A549 (cell line): ENCODE measurements around the gene NEK4.

Experiments used
- CBX8 ChIP-seq: fragments of 200-600 bp; sonication (generic); IDR thresholded peaks from 2 replicates; pipeline ENCODE4 v1.6.1; 2016
- CHD2 ChIP-seq: fragments of 150-350 bp; IDR thresholded peaks from 2 replicates; pipeline ENCODE4 v1.6.1; 2014; ENCODE audit warnings: low read length; ENCODE audit not compliant: partially characterized antibody
- FOSB ChIP-seq: fragments of 250-450 bp; sonication (Bioruptor Pico); IDR thresholded peaks from 2 replicates; pipeline ENCODE4 v1.5.0; 2020; ENCODE audit warnings: mild to moderate bottlenecking, moderate library complexity
- JUN ChIP-seq, 2 experiments: fragments of >200 bp; sonication (Bioruptor Twin); formaldehyde crosslinking; IDR thresholded peaks; 2 replicates in 1 of 2; 3 replicates in 1 of 2; pipeline ENCODE4 v1.6.1; 2016 to 2017
- KDM1A ChIP-seq: fragments of 200-600 bp; sonication (generic); IDR thresholded peaks from 2 replicates; pipeline ENCODE4 v1.6.1; 2016; ENCODE audit warnings: low read depth, mild to moderate bottlenecking
- KDM5A ChIP-seq: fragments of 200-600 bp; sonication (generic); IDR thresholded peaks from 2 replicates; pipeline ENCODE4 v1.6.1; 2016; ENCODE audit warnings: antibody characterized with exemption, mild to moderate bottlenecking
- POLR2A ChIP-seq: IDR thresholded peaks from 2 replicates; pipeline ENCODE4 v1.6.1; 2012; ENCODE audit warnings: mild to moderate bottlenecking, low read length
- RFX5 ChIP-seq: fragments of 450-650 bp; IDR thresholded peaks from 2 replicates; pipeline ENCODE4 v1.7.1; 2014; ENCODE audit warnings: antibody characterized with exemption, mild to moderate bottlenecking, moderate library complexity
- ZNF302 ChIP-seq: fragments of 250-450 bp; sonication (Bioruptor Pico); IDR thresholded peaks from 2 replicates; pipeline ENCODE4 v1.9.0; 2021; ENCODE audit warnings: inconsistent platforms, mild to moderate bottlenecking, moderate library complexity
- TF ChIP-seq, protein P1 (sequence below): fragments of >200 bp; sonication (Bioruptor Twin); formaldehyde crosslinking; IDR thresholded peaks from 3 replicates; pipeline ENCODE4 v1.5.1; 2016
- TF ChIP-seq, protein P2 (sequence below): IDR thresholded peaks from 2 replicates; pipeline ENCODE4 v1.6.1; 2012
- TF ChIP-seq, protein P3 (sequence below): fragments of 200-600 bp; sonication (generic); IDR thresholded peaks from 2 replicates; pipeline ENCODE4 v1.6.1; 2016; ENCODE audit warnings: antibody characterized with exemption, mild to moderate bottlenecking, moderate library complexity
- TF ChIP-seq, protein P4 (sequence below): fragments of 450-650 bp; IDR thresholded peaks from 2 replicates; pipeline ENCODE4 v1.6.1; 2014; ENCODE audit warnings: antibody characterized with exemption

DNA sequence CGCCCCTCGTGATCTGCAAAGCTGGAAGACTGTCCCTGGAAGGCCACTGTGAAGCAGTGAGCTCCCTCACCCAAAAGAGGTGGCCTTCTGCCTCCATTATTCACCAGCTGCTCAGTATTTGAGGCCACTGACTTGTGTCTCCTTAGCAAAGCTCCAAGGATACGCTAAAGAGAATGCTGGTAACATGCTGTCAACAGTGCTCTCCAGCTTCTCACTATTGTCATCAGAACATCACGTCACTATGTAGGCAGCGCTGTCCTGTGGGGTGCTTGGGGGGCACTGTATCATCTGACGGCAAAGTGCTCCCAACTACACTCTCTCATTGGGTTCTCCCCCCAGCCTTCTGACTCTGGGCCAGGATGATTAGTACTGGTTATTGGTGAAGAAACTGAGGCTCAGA lies 45.5 kb upstream of the NEK4 start:
- TF ChIP-seq, protein P1, sequence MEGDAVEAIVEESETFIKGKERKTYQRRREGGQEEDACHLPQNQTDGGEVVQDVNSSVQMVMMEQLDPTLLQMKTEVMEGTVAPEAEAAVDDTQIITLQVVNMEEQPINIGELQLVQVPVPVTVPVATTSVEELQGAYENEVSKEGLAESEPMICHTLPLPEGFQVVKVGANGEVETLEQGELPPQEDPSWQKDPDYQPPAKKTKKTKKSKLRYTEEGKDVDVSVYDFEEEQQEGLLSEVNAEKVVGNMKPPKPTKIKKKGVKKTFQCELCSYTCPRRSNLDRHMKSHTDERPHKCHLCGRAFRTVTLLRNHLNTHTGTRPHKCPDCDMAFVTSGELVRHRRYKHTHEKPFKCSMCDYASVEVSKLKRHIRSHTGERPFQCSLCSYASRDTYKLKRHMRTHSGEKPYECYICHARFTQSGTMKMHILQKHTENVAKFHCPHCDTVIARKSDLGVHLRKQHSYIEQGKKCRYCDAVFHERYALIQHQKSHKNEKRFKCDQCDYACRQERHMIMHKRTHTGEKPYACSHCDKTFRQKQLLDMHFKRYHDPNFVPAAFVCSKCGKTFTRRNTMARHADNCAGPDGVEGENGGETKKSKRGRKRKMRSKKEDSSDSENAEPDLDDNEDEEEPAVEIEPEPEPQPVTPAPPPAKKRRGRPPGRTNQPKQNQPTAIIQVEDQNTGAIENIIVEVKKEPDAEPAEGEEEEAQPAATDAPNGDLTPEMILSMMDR, result no peak
- TF ChIP-seq POLR2A (no peak), JUN (IDR thresholded peaks at IDR 0.05) (no peak), CHD2 (no peak), KDM5A (no peak), ZNF302 (CRISPR knock-in tag) (no peak), KDM1A (no peak), CBX8 (no peak), RFX5 (no peak), FOSB (CRISPR knock-in tag) (no peak)
- TF ChIP-seq, protein P2, sequence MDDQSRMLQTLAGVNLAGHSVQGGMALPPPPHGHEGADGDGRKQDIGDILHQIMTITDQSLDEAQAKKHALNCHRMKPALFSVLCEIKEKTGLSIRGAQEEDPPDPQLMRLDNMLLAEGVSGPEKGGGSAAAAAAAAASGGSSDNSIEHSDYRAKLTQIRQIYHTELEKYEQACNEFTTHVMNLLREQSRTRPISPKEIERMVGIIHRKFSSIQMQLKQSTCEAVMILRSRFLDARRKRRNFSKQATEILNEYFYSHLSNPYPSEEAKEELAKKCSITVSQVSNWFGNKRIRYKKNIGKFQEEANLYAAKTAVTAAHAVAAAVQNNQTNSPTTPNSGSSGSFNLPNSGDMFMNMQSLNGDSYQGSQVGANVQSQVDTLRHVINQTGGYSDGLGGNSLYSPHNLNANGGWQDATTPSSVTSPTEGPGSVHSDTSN, result no peak
- TF ChIP-seq, protein P3, sequence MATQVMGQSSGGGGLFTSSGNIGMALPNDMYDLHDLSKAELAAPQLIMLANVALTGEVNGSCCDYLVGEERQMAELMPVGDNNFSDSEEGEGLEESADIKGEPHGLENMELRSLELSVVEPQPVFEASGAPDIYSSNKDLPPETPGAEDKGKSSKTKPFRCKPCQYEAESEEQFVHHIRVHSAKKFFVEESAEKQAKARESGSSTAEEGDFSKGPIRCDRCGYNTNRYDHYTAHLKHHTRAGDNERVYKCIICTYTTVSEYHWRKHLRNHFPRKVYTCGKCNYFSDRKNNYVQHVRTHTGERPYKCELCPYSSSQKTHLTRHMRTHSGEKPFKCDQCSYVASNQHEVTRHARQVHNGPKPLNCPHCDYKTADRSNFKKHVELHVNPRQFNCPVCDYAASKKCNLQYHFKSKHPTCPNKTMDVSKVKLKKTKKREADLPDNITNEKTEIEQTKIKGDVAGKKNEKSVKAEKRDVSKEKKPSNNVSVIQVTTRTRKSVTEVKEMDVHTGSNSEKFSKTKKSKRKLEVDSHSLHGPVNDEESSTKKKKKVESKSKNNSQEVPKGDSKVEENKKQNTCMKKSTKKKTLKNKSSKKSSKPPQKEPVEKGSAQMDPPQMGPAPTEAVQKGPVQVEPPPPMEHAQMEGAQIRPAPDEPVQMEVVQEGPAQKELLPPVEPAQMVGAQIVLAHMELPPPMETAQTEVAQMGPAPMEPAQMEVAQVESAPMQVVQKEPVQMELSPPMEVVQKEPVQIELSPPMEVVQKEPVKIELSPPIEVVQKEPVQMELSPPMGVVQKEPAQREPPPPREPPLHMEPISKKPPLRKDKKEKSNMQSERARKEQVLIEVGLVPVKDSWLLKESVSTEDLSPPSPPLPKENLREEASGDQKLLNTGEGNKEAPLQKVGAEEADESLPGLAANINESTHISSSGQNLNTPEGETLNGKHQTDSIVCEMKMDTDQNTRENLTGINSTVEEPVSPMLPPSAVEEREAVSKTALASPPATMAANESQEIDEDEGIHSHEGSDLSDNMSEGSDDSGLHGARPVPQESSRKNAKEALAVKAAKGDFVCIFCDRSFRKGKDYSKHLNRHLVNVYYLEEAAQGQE, result no peak
- TF ChIP-seq, protein P4, sequence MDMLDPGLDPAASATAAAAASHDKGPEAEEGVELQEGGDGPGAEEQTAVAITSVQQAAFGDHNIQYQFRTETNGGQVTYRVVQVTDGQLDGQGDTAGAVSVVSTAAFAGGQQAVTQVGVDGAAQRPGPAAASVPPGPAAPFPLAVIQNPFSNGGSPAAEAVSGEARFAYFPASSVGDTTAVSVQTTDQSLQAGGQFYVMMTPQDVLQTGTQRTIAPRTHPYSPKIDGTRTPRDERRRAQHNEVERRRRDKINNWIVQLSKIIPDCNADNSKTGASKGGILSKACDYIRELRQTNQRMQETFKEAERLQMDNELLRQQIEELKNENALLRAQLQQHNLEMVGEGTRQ, result no peak
